ENCODE data around the gene MEIS2.

The MEIS2 gene

DNA sequence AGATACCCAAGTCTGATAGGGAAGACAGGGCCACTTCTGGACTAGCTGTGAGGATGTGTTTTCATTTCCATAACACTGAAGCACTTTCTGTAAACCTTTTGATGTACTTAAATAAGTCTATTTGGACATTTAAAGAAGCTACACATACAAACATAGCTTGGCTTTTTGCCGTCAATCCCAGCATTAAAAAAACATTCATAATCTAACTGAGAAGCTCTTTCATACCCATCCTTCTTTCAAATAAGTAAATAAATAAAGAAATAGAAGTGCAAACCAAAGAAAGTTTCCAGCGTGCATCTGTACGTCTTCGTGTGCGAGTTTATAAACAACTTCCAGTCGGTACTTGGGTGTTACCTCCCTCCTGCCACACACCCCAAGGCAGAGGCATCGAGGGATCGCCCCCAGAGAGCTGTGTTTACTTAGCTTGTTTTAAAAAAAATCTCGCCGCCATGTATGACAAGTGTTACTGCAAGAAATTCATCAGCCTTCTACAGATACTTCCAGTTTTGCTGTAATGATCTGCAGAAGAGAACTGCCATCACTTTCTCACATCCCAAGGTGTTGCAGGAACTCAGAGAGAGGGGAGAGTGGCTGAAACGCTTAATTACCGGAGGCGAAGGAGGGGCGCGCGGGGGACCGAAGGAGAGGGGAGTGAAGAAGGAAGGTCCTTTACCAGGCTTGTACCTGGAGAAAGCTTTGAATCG, 9.0 kb upstream of the MEIS2 start:
- Histone ChIP-seq H3K4me1 (ENCODE audit: insufficient read depth, low read length) (no peaks in the 10 kb centered on the region), H3K9ac (ENCODE audit: low read depth, low read length) (no peak overlapping the region), H3K9me3 (ENCODE audit: insufficient read depth, low read length, severe bottlenecking) (no peaks in the 10 kb centered on the region), H3K79me2 (ENCODE audit: insufficient read depth, low read length) (no peaks in the 10 kb centered on the region), H3K27me3 (ENCODE audit: insufficient read depth, low read length, poor library complexity) (no peaks in the 10 kb centered on the region), H4K20me1 (ENCODE audit: insufficient read depth, low read length) (no peaks in the 10 kb centered on the region), H3K4me3 (ENCODE audit: low read depth in 1 of 2, low read length in 2 of 2) (no peak overlapping the region), H2AFZ (ENCODE audit: low read depth, low read length) (no peak overlapping the region), H3K4me2 (ENCODE audit: insufficient read depth, low read length) (no peak overlapping the region), H3K36me3 (ENCODE audit: insufficient read depth, low read length) (no peaks in the 10 kb centered on the region), H3K27ac (ENCODE audit: low read length) (no peak overlapping the region)
- TF ChIP-seq EZH2 (IDR thresholded peaks at IDR 0.05; ENCODE audit: borderline replicate concordance, low read depth, low read length, severe bottlenecking), result no peak
- TF ChIP-seq, protein P1, sequence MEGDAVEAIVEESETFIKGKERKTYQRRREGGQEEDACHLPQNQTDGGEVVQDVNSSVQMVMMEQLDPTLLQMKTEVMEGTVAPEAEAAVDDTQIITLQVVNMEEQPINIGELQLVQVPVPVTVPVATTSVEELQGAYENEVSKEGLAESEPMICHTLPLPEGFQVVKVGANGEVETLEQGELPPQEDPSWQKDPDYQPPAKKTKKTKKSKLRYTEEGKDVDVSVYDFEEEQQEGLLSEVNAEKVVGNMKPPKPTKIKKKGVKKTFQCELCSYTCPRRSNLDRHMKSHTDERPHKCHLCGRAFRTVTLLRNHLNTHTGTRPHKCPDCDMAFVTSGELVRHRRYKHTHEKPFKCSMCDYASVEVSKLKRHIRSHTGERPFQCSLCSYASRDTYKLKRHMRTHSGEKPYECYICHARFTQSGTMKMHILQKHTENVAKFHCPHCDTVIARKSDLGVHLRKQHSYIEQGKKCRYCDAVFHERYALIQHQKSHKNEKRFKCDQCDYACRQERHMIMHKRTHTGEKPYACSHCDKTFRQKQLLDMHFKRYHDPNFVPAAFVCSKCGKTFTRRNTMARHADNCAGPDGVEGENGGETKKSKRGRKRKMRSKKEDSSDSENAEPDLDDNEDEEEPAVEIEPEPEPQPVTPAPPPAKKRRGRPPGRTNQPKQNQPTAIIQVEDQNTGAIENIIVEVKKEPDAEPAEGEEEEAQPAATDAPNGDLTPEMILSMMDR (IDR thresholded peaks at IDR 0.05; ENCODE audit: borderline replicate concordance, extremely low read depth, low read length, poor library complexity, severe bottlenecking), result no peak
- DNase-seq (no peak), ATAC-seq (ENCODE audit: insufficient read depth, low read depth) (no peak)

DNA sequence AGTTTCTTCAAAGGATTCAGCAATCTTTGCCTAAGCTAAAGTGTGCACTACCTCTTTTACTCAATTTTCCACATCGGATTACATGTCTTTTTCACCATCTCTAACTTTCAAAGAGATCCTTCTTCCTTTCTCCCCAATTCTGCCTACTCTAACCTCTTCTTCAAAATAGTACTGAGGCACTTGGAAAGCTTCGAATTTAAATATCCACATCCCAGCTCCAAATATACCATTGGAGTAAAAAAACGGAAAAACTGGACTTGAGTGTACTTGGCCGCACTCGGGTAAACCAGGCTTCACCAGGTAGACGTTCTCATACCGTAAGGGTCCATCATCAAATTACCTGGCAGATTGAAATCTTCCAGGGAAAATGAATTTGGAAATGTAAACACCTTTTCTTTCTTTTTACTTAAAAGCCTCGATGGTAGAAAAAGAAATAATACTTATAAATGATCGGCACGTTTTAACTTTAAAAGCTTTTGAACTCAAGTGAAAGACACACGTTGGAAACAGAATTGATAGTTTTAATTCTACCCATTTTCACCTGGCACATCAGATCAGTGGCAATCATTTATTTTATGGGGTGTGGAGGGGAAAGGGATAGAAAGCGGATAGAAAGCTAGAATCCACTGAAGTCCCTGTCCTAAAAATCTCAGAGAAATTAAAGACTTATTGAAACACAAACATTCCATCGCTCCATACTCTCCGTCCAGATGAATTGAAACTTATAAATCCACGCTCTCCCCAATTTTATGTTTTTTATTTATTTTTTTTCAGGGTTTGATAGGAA, 8.2 kb upstream of the MEIS2 start:
- Histone ChIP-seq H3K9ac (ENCODE audit: low read depth, low read length) (no peak overlapping the region), H3K27me3 (ENCODE audit: insufficient read depth, low read length, poor library complexity) (no peaks in the 10 kb centered on the region), H3K9me3 (ENCODE audit: insufficient read depth, low read length, severe bottlenecking) (no peaks in the 10 kb centered on the region), H3K4me3 (ENCODE audit: low read depth in 1 of 2, low read length in 2 of 2) (no peak overlapping the region), H3K27ac (ENCODE audit: low read length) (no peak overlapping the region), H4K20me1 (ENCODE audit: insufficient read depth, low read length) (no peaks in the 10 kb centered on the region), H2AFZ (ENCODE audit: low read depth, low read length) (no peak overlapping the region), H3K36me3 (ENCODE audit: insufficient read depth, low read length) (no peaks in the 10 kb centered on the region), H3K79me2 (ENCODE audit: insufficient read depth, low read length) (no peaks in the 10 kb centered on the region), H3K4me1 (ENCODE audit: insufficient read depth, low read length) (no peaks in the 10 kb centered on the region), H3K4me2 (ENCODE audit: insufficient read depth, low read length) (no peak overlapping the region)
- ATAC-seq (ENCODE audit: insufficient read depth, low read depth) (no peak), DNase-seq (no peak)
- TF ChIP-seq, protein P1 (IDR thresholded peaks at IDR 0.05; ENCODE audit: borderline replicate concordance, extremely low read depth, low read length, poor library complexity, severe bottlenecking), result no peak
- TF ChIP-seq EZH2 (IDR thresholded peaks at IDR 0.05; ENCODE audit: borderline replicate concordance, low read depth, low read length, severe bottlenecking), result no peak

DNA sequence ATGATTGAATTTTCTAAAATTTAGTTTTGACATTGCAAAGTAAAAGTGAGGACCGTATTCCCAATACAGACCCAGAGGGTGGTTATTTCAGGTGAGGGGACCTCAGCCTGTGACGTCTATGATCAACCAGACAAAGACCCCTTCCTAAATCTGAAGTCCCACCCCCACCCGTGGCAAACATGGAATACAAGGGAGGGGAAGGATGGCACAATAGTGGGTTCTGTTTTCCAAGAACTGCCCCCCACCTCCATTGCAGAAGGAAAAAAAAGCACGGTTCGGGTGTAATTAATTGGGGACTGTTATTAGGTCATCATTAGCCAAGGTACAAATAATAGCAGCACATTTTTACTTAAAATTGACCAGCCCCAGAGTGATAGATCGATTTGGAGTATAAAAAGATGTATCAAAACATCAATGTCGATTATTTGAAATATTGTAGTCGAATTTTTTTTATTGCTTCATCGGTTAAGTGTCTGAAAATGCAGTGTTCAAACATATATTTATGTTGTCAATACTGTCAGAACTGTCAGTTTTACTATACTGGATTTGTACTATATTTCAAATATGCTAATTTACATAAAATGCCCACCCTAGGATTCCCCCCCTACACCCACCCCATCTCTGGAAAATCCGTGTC, 7.5 kb upstream of the MEIS2 start:
- Histone ChIP-seq H3K4me1 (ENCODE audit: insufficient read depth, low read length) (no peaks in the 10 kb centered on the region), H3K9ac (ENCODE audit: low read depth, low read length) (no peak overlapping the region), H3K36me3 (ENCODE audit: insufficient read depth, low read length) (no peaks in the 10 kb centered on the region), H3K27me3 (ENCODE audit: insufficient read depth, low read length, poor library complexity) (no peaks in the 10 kb centered on the region), H3K4me3 (ENCODE audit: low read depth in 1 of 2, low read length in 2 of 2) (no peak overlapping the region), H3K4me2 (ENCODE audit: insufficient read depth, low read length) (no peak overlapping the region), H4K20me1 (ENCODE audit: insufficient read depth, low read length) (no peaks in the 10 kb centered on the region), H3K27ac (ENCODE audit: low read length) (no peak overlapping the region), H2AFZ (ENCODE audit: low read depth, low read length) (no peak overlapping the region), H3K9me3 (ENCODE audit: insufficient read depth, low read length, severe bottlenecking) (no peaks in the 10 kb centered on the region), H3K79me2 (ENCODE audit: insufficient read depth, low read length) (no peaks in the 10 kb centered on the region)
- ATAC-seq (ENCODE audit: insufficient read depth, low read depth), result no peak
- no peak for DNase-seq
- TF ChIP-seq EZH2 (IDR thresholded peaks at IDR 0.05; ENCODE audit: borderline replicate concordance, low read depth, low read length, severe bottlenecking), result no peak
- TF ChIP-seq, protein P1 (IDR thresholded peaks at IDR 0.05; ENCODE audit: borderline replicate concordance, extremely low read depth, low read length, poor library complexity, severe bottlenecking), result no peak

Measured in DND-41 (cell line).